ENCODE data around the gene OXSR1. TPM values are rescaled to one million over a fixed set of nuclear protein-coding genes. Genes with fewer than 3 reads are reported as not detected.

OXSR1 gene
- total and polyA plus RNA-seq, 2 of the 13 experiments (the other 11 are each of a cell fraction or from before 2014, with no cell fraction given): 27.4 to 32.6 TPM

DNA sequence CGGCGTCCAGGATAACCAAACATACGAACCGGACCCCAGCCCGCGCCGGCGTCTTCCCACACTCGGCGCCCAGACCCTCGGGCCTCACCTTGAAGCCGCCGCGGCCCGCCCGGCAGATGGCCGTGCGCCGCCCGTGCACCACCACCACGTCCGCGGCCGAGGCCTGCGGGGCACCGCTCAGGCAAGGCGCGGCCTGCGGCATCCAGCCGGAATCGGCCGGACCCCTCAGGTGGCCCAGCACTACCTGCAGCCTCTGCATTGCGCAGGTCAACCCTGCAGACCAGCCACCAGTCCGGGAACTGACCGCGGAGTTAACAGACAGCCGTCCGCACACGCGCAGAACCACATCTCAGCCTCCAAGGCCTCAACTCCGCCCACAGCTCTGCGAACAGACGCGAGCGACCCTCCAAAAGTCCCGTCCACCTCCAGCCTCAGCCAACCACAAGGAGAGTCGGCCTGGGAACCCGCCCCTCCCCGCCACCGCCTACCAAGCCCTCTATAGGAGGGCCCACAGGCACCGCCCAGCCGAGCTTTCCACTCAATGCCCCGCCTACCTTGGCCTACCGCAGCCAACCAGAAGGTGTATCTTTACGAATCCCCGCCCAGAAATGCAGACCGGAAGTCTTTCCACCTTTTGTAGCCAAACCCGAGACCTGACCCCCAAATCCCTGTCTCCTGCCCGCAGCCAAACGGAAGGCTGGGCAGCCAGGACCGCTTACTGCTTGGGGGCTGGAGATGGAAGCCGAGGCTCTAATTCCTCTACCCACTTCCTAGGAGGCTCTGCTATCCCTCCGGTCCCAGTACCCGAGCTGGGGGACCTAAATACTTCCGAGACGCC, 28.3 kb upstream of the OXSR1 start, which contains the start of gene ACAA1 (continued):
- TF ChIP-seq, protein P1, sequence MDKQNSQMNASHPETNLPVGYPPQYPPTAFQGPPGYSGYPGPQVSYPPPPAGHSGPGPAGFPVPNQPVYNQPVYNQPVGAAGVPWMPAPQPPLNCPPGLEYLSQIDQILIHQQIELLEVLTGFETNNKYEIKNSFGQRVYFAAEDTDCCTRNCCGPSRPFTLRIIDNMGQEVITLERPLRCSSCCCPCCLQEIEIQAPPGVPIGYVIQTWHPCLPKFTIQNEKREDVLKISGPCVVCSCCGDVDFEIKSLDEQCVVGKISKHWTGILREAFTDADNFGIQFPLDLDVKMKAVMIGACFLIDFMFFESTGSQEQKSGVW (CRISPR knock-in tag; IDR thresholded peaks at IDR 0.05; ENCODE audit: borderline replicate concordance): no peak
- TF ChIP-seq ZNF331 (CRISPR knock-in tag; IDR thresholded peaks at IDR 0.05) (peak; percentile 29; the same call in 1 of the 2 replicates), ZNF17 (CRISPR knock-in tag; IDR thresholded peaks at IDR 0.05) (no peak), NFIC (IDR thresholded peaks at IDR 0.05; ENCODE audit: low read length) (no peak), HNRNPUL1 (IDR thresholded peaks at IDR 0.05; ENCODE audit: low read depth, low read length) (no peak), SOX5 (CRISPR knock-in tag; IDR thresholded peaks at IDR 0.05; ENCODE audit: borderline replicate concordance) (no peak; the same call in 1 of the 2 replicates), ZNF629 (CRISPR knock-in tag; conservative IDR thresholded peaks at IDR 0.05) (no peak), KLF16 (CRISPR knock-in tag; IDR thresholded peaks at IDR 0.05) (peak in 1 of 2 experiments; percentile 59; a peak in 2 of 4 replicates), TBX2 (CRISPR knock-in tag; IDR thresholded peaks at IDR 0.05; ENCODE audit: borderline replicate concordance) (peak; percentile 9; the same call in 1 of the 2 replicates), ZNF567 (CRISPR knock-in tag; IDR thresholded peaks at IDR 0.05; ENCODE audit: borderline replicate concordance) (peak; percentile 18; the same call in 1 of the 2 replicates), MEIS2 (CRISPR knock-in tag; IDR thresholded peaks at IDR 0.05) (no peak), ZNF589 (CRISPR knock-in tag; conservative IDR thresholded peaks at IDR 0.05) (no peak)
- TF ChIP-seq, protein P2, sequence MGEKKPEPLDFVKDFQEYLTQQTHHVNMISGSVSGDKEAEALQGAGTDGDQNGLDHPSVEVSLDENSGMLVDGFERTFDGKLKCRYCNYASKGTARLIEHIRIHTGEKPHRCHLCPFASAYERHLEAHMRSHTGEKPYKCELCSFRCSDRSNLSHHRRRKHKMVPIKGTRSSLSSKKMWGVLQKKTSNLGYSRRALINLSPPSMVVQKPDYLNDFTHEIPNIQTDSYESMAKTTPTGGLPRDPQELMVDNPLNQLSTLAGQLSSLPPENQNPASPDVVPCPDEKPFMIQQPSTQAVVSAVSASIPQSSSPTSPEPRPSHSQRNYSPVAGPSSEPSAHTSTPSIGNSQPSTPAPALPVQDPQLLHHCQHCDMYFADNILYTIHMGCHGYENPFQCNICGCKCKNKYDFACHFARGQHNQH (CRISPR knock-in tag; IDR thresholded peaks at IDR 0.05): no peak
- TF ChIP-seq, protein P3, sequence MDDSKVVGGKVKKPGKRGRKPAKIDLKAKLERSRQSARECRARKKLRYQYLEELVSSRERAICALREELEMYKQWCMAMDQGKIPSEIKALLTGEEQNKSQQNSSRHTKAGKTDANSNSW (CRISPR knock-in tag; IDR thresholded peaks at IDR 0.05; ENCODE audit: borderline replicate concordance): no peak; the same call in 1 of the 2 replicates
- TF ChIP-seq, protein P4, sequence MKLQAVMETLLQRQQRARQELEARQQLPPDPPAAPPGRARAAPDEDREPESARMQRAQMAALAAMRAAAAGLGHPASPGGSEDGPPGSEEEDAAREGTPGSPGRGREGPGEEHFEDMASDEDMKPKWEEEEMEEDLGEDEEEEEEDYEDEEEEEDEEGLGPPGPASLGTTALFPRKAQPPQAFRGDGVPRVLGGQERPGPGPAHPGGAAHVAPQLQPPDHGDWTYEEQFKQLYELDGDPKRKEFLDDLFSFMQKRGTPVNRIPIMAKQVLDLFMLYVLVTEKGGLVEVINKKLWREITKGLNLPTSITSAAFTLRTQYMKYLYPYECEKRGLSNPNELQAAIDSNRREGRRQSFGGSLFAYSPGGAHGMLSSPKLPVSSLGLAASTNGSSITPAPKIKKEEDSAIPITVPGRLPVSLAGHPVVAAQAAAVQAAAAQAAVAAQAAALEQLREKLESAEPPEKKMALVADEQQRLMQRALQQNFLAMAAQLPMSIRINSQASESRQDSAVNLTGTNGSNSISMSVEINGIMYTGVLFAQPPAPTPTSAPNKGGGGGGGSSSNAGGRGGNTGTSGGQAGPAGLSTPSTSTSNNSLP (IDR thresholded peaks at IDR 0.05; ENCODE audit: low read depth, low read length): 0 out of 2 replicates have a peak, but pooled peaks have one; percentile 20
- TF ChIP-seq, protein P5, sequence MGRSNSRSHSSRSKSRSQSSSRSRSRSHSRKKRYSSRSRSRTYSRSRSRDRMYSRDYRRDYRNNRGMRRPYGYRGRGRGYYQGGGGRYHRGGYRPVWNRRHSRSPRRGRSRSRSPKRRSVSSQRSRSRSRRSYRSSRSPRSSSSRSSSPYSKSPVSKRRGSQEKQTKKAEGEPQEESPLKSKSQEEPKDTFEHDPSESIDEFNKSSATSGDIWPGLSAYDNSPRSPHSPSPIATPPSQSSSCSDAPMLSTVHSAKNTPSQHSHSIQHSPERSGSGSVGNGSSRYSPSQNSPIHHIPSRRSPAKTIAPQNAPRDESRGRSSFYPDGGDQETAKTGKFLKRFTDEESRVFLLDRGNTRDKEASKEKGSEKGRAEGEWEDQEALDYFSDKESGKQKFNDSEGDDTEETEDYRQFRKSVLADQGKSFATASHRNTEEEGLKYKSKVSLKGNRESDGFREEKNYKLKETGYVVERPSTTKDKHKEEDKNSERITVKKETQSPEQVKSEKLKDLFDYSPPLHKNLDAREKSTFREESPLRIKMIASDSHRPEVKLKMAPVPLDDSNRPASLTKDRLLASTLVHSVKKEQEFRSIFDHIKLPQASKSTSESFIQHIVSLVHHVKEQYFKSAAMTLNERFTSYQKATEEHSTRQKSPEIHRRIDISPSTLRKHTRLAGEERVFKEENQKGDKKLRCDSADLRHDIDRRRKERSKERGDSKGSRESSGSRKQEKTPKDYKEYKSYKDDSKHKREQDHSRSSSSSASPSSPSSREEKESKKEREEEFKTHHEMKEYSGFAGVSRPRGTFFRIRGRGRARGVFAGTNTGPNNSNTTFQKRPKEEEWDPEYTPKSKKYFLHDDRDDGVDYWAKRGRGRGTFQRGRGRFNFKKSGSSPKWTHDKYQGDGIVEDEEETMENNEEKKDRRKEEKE (IDR thresholded peaks at IDR 0.05): no peak
- TF ChIP-seq, protein P6, sequence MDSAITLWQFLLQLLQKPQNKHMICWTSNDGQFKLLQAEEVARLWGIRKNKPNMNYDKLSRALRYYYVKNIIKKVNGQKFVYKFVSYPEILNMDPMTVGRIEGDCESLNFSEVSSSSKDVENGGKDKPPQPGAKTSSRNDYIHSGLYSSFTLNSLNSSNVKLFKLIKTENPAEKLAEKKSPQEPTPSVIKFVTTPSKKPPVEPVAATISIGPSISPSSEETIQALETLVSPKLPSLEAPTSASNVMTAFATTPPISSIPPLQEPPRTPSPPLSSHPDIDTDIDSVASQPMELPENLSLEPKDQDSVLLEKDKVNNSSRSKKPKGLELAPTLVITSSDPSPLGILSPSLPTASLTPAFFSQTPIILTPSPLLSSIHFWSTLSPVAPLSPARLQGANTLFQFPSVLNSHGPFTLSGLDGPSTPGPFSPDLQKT (CRISPR knock-in tag; IDR thresholded peaks at IDR 0.05; ENCODE audit: borderline replicate concordance): no peak
- TF ChIP-seq, protein P7, sequence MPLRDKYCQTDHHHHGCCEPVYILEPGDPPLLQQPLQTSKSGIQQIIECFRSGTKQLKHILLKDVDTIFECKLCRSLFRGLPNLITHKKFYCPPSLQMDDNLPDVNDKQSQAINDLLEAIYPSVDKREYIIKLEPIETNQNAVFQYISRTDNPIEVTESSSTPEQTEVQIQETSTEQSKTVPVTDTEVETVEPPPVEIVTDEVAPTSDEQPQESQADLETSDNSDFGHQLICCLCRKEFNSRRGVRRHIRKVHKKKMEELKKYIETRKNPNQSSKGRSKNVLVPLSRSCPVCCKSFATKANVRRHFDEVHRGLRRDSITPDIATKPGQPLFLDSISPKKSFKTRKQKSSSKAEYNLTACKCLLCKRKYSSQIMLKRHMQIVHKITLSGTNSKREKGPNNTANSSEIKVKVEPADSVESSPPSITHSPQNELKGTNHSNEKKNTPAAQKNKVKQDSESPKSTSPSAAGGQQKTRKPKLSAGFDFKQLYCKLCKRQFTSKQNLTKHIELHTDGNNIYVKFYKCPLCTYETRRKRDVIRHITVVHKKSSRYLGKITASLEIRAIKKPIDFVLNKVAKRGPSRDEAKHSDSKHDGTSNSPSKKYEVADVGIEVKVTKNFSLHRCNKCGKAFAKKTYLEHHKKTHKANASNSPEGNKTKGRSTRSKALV (CRISPR knock-in tag; IDR thresholded peaks at IDR 0.05): no peak
